ENCODE data around the gene SSTR3. TPM values are rescaled to one million over a fixed set of nuclear protein-coding genes. Genes with fewer than 3 reads are reported as not detected.
A peak's percentile ranks its signal among the peaks of the same experiment; 100 is the strongest.

The SSTR3 gene
- total RNA-seq, 2 donors from 2014 or later: 0.37 to 2.1 TPM

DNA sequence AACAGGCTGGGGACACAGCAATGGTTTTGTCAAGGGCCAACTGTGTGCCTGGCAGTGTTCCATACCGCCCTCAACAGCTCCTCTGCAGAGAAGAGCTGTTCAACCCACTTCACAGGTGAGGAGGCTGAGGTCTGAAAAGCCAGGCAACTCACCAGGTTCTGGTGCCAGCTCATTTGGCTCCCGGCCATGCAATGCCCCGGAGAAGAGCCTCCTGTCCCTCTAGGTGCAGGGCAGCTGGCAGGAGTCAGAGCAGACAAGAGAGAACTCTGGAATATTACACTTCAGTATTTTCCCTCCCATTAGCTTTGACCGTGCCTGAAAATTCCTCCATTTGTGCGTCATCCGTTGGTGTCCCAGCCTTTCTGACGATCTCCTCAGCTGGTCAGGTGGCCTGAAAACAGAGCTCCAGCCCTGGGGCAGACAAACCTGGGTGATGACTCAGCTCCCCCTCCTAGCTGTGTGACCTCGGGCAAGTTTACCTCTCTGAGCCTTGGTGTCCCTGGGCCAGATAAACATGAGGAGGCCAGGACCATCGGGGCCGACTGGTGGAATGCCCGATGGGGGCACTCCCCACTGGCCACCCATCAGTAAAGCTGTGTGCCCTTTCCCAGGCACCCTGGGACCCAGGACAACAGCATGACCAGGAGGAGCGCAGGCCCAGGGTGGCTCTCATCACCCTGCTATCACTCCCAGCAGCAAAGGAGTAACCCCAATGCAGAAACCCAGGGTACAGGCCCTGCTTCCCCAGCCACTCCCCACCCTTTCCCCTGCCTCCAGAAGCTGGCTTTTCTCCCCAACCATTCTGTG is 14.6 kb downstream of the SSTR3 start:
- Mint-ChIP-seq H3K4me1 (peaks cover 13% of the 10 kb centered on the region), H3K36me3 (ENCODE audit: low read depth) (no peaks in the 10 kb centered on the region), H3K27me3 (no peaks in the 10 kb centered on the region), H3K27ac (peak overlapping the region; percentile 92), H3K4me3 (peak overlapping the region; percentile 91)
- no peaks in the 10 kb centered on the region for H3K9me3 ChIP-seq (ENCODE audit: control insufficient read depth, low read length, poor library complexity, severe bottlenecking)
- ATAC-seq: no peak
- no peak for DNase-seq

DNA sequence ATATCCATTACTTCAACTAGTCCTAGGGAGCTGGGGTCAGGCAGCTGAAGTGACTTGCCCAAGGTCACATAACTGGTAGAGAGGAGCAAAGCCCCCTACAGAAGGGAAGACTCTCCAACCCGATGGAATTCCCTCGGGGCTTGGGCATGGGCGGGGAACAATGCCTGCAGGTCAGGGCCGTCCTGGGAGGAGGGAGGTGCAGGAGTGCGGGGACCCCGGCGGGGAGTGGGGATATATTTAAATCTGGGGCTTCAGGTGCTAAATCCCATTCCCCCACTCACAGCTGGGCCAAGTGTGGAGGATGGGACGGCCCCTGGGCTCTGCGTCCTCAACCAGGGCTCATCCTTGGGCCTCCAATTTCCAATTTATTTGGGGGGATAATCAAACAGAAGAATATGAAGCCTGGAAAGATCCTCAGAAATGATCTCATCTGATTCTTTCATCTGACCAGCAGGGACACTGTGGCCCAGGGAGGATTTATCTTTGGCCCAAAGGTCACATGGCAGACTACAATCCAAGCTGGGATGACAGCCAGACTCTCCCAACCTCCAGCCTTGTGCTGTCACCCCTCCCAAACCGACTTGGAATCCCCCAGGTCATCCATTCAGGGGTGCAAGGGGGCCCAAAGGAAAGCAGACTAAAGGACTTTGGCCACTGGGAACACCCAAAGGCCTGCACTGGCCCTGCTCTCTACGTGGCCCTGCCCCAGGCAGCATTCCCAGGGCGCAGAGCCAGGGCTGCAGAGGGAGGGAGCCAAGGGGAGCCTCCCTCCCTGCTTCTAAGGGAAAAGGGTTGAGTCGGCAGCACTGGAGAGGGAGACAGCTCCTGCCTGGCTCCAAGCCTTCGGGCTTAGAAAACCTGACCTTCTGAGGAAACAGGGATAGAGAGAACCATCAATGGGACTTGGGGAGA is 15.5 kb downstream of the SSTR3 start:
- no peak overlapping the region for H3K27ac Mint-ChIP-seq
- no peaks in the 10 kb centered on the region for H3K36me3 Mint-ChIP-seq (ENCODE audit: low read depth)
- peaks cover 13% of the 10 kb centered on the region for H3K4me1 Mint-ChIP-seq
- DNase-seq (no peak), ATAC-seq (no peak)
- H3K27me3 Mint-ChIP-seq: no peaks in the 10 kb centered on the region
- H3K4me3 Mint-ChIP-seq: peak overlapping the region; percentile 33
- no peaks in the 10 kb centered on the region for H3K9me3 ChIP-seq (ENCODE audit: control insufficient read depth, low read length, poor library complexity, severe bottlenecking)

DNA sequence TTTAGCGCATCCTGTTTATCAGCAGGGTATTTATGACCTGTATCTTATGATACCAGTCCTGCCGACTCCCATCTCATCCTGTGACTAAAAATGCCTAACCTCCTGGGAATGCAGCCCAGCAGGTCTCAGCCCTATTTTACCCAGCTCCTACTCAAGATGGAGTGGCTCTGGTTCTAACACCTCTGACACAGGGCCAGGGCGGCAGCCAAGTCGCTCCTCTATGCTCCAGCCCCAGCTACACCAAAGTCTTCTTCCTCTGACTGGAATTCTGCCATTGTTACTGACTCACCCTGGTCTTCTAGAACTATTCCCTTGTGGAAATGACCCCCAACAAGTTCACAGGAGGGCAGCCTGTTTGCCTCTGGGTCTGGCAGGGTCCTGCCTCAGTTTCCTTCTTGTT is 16.4 kb downstream of the SSTR3 start:
- no peak for ATAC-seq
- Mint-ChIP-seq H3K4me1 (peaks cover 13% of the 10 kb centered on the region), H3K27me3 (no peaks in the 10 kb centered on the region), H3K27ac (no peak overlapping the region), H3K36me3 (ENCODE audit: low read depth) (no peaks in the 10 kb centered on the region), H3K4me3 (peak overlapping the region; percentile 33)
- H3K9me3 ChIP-seq (ENCODE audit: control insufficient read depth, low read length, poor library complexity, severe bottlenecking): no peaks in the 10 kb centered on the region
- DNase-seq: no peak

DNA sequence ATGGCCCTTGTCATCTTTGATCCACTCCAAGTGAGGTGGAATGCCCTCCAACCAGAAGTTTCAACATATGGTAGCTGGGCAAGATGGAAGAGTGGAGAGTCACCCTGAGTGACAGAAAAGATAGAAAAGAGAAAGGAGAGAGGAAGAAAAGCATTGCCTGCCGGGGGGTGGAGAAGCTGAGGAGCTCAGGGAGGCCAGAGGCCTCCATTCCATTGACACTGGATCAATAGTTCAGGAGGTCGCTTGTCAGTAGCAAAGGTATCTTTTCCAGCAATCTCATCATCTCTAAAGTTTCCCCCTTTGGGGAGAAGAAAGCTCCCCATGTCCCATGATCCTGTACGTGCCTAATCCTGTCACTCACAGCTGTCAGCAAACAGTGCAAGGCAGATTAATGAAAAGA is 17.5 kb downstream of the SSTR3 start:
- Mint-ChIP-seq H3K4me3 (no peak overlapping the region), H3K4me1 (peaks cover 13% of the 10 kb centered on the region), H3K27ac (peak overlapping the region; percentile 67), H3K36me3 (ENCODE audit: low read depth) (no peaks in the 10 kb centered on the region), H3K27me3 (no peaks in the 10 kb centered on the region)
- no peak for DNase-seq
- no peaks in the 10 kb centered on the region for H3K9me3 ChIP-seq (ENCODE audit: control insufficient read depth, low read length, poor library complexity, severe bottlenecking)
- ATAC-seq: no peak

DNA sequence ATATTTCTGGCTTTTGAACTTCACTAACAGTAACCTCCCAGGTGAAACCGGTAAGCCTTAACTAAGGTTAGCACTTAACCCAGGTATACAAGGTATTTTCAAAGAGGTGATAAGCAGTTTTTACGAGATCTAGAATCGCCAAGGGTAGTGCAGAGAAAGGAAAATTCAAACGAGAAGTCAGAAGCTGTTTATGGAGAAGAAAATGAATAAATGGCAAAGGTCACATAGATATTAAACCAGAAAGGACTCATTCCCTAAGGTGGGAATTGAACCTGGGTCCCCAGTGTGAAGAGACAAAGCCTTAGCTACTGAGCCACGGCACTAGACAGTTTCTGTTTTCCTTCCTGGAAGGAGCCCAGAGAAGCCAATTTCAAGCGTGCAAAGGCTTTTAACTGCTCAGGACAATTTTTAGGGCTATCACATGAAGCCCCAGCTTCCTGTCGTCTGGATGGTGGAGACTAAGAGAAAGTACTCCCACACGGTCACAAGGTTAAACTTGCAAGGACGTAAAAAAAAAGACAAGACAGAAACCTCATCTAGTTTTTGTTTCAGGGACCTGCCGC is 18.6 kb downstream of the SSTR3 start:
- peak; percentile 27 for ATAC-seq
- H3K9me3 ChIP-seq (ENCODE audit: control insufficient read depth, low read length, poor library complexity, severe bottlenecking): no peaks in the 10 kb centered on the region
- Mint-ChIP-seq H3K27me3 (no peaks in the 10 kb centered on the region), H3K36me3 (ENCODE audit: low read depth) (no peaks in the 10 kb centered on the region), H3K4me3 (peak overlapping the region; percentile 28), H3K27ac (peak overlapping the region; percentile 67), H3K4me1 (peaks cover 13% of the 10 kb centered on the region)
- DNase-seq: no peak

DNA sequence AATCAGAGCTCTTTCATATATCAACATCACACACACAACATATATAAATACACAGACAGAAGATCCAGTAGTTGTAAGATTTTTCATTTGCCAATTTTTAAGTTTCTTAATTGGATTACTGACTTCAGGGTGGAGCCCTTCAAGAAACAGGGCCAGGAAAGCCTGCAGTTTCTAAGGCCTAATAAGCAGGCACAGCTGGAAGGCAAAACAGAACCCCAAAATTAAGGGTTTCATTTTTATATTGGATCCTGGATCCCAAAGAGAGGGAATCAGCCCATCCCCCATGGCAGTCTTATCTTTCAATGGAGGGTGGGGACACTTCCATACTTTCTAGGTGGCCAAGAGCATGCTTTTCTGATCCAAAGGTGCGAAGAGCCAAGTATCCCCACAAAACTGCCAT is 19.5 kb downstream of the SSTR3 start:
- no peak for ATAC-seq
- no peak overlapping the region for H3K4me3 Mint-ChIP-seq
- DNase-seq: no peak

DNA sequence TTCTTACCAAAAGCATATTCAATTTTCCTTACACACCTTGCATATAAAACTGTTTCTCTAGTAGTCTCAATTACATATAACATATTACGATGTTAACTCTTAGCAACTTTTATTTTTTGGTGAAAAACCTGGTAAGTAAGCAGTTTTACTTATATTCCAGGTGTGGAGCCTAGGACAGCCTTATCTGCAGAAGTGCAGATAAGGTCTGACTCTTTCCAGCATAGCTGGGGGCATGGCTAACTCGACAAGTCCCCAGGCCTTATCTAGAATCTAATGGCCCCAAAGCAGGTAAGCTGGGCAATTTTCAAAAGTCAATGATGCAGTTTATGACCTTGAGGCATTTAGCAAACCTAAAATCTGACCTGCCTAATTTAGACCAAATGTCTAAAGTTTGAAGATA is 20.1 kb downstream of the SSTR3 start:
- peaks cover 13% of the 10 kb centered on the region for H3K4me1 Mint-ChIP-seq
- DNase-seq: no peak
- no peaks in the 10 kb centered on the region for H3K36me3 Mint-ChIP-seq (ENCODE audit: low read depth)
- H3K9me3 ChIP-seq (ENCODE audit: control insufficient read depth, low read length, poor library complexity, severe bottlenecking): no peaks in the 10 kb centered on the region
- no peak overlapping the region for H3K4me3 Mint-ChIP-seq
- no peaks in the 10 kb centered on the region for H3K27me3 Mint-ChIP-seq
- no peak overlapping the region for H3K27ac Mint-ChIP-seq
- no peak for ATAC-seq

More for the DNA sequence above, 19.5 kb downstream of the SSTR3 start:
- H3K9me3 ChIP-seq (ENCODE audit: control insufficient read depth, low read length, poor library complexity, severe bottlenecking): no peaks in the 10 kb centered on the region
- Mint-ChIP-seq H3K4me1 (peaks cover 10% of the 10 kb centered on the region), H3K36me3 (ENCODE audit: low read depth) (no peaks in the 10 kb centered on the region), H3K27ac (peak overlapping the region; percentile 67), H3K27me3 (no peaks in the 10 kb centered on the region)

DNA sequence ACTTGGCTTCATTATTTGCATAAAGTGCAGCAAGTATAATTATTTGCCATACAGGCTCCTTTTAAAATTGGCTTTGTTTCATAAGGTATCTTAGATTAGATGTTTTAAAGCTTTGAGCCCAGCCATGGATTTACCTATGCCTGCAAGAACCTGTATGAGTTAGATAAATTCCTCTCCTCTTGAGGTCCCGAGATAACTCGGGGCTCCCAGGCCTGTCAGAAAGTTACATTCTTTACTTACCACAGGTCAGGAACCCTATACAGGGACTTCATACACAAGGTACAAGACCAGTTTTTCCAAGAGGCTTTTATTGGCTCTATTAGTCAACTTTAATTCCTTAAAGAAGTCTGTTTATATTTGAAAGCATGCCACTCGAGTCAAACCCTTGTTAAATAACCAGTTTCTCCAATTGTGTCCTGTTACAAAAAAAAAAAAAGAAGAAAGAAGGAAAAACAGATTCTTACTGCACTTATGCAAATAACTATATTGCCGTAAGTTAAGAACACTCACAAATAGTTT is 22.0 kb downstream of the SSTR3 start:
- ATAC-seq (no peak), DNase-seq (no peak)
- Mint-ChIP-seq H3K27ac (no peak overlapping the region), H3K36me3 (ENCODE audit: low read depth) (no peaks in the 10 kb centered on the region), H3K27me3 (no peaks in the 10 kb centered on the region), H3K4me3 (no peak overlapping the region), H3K4me1 (peaks cover 21% of the 10 kb centered on the region)
- no peaks in the 10 kb centered on the region for H3K9me3 ChIP-seq (ENCODE audit: control insufficient read depth, low read length, poor library complexity, severe bottlenecking)

DNA sequence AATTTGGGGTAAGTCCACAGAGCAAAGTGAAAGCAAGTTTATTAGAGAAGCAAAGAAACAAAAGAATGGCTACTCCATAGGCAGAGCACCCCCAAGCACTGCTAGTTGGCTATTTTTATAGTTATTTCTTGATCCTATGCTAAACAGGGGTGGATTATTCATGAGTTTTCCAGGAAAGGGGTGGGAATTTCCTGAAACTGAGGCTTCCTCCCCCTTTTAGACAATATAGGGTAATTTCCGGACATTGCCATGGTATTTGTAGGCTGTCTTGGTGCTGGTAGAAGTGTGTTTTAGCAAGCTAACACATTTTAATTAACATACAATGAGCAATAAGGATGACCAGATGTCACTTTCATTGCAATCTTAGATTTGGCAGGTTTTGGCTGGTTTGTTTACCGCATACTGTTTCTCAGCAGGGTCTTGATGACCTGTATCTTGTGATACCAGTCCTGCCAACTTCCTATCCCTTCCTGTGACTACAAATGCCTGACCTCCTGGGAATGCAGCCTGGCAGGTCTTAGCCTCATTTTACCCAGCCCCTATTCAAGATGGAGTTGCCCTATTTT is 23.3 kb downstream of the SSTR3 start:
- Mint-ChIP-seq H3K36me3 (ENCODE audit: low read depth) (no peaks in the 10 kb centered on the region), H3K27ac (no peak overlapping the region), H3K27me3 (no peaks in the 10 kb centered on the region), H3K4me1 (peaks cover 17% of the 10 kb centered on the region), H3K4me3 (no peak overlapping the region)
- no peak for ATAC-seq
- no peak for DNase-seq
- H3K9me3 ChIP-seq (ENCODE audit: control insufficient read depth, low read length, poor library complexity, severe bottlenecking): no peaks in the 10 kb centered on the region

DNA sequence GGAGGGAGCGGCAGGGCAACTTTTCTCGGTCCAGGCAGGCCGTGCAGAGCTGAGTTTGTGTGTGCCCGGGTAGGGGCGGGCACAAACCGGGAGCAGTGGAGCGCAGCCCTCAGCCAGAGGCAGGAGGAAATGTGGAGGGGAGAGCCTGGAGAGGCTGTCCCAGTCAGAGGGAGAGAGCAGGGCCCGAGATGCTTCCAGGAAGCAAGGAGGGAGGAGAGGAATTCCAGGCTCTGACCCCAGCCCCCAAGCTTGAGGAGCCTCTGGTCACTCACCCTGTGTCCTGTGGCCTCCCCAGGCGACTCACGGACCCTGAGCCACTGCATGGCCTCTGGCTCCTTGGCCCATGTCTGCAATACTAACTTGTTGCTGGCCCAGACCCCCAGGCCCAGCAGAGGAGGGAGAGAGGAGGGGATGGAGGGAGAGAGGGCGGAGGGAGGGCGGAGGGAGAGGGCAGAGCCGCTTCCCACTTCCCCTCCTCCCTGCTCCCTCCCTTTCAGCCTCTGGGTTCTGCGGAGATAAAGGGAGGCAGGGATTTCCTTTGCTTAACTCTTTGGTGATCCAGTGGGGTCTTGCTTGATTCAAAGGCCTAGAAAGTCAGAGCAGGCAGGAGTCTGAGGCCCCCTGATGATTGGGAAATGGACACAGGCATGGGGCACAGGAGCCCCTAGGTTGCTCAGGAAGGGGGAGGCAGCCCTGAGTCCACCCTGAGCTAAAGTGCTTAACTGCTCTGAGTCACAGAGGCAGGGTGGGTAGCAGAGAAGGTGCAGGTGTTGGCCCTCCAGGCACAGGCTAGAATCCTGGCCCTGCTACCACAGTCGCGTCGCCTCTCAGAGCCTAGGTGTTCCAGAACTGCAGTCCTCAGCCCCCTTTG is 24.2 kb downstream of the SSTR3 start, which contains the start of gene C1QTNF6:
Gene C1QTNF6, minus strand, starts transcription at position 357 of the 871 bp plus-strand sequence. Its CDS starts 34 bp downstream, at position 323.
- peak within 1 kb of the TSS; percentile 90 for H3K27ac Mint-ChIP-seq
- no peaks in the 10 kb centered on the region for H3K36me3 Mint-ChIP-seq (ENCODE audit: low read depth)
- peaks cover 13% of the 10 kb centered on the region for H3K4me1 Mint-ChIP-seq
- no peak for ATAC-seq
- H3K9me3 ChIP-seq (ENCODE audit: control insufficient read depth, low read length, poor library complexity, severe bottlenecking): no peaks in the 10 kb centered on the region
- no peak for DNase-seq
- H3K27me3 Mint-ChIP-seq: no peaks in the 10 kb centered on the region
- H3K4me3 Mint-ChIP-seq: no peak within 1 kb of the TSS

DNA sequence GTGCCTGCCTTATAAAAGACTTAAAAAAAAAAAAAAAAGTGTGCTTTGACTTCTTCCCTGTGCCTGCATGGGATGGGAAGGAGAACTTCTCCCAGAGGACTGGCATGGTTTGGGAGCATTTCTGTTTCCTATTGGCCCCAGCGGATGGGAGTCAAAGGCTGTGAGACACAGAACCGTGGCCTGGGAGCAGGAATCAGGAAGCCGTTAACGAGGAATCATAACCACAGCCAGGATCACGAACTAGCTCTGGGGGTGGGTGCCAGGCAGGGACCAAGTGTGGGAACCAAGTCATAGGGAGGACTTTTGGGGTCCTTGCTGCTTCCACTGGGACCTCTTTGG is 24.8 kb downstream of the SSTR3 start:
- Mint-ChIP-seq H3K27me3 (no peaks in the 10 kb centered on the region), H3K27ac (no peak overlapping the region), H3K4me3 (no peak overlapping the region), H3K36me3 (ENCODE audit: low read depth) (no peaks in the 10 kb centered on the region), H3K4me1 (peaks cover 13% of the 10 kb centered on the region)
- ATAC-seq (no peak), DNase-seq (no peak)
- H3K9me3 ChIP-seq (ENCODE audit: control insufficient read depth, low read length, poor library complexity, severe bottlenecking): no peaks in the 10 kb centered on the region

DNA sequence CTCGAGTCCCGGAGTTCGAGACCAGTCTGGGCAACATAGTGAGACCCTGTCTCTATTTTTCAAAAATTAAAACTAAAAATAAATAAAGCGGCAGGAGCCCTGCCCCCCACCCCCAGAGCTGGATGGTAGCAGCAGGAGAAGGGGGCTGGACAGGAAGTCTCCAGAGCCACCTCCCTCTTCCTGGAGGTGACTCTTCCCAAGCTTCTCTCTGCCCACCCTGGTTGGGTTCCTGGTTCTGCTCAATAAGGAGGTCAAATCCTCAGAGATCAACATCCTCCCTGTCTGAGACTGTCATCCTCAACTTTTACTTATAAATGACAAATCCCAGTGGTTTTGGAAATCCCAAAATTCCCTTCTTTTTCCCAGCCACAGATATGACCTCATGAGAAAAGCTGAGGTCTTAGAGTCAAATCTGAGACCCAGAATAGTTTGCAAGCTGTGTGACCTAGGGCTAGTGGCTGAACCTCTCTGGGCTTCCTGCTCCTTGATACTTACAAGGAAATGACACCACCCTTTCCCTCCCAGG is 25.2 kb downstream of the SSTR3 start:
- no peaks in the 10 kb centered on the region for H3K36me3 Mint-ChIP-seq (ENCODE audit: low read depth)
- no peaks in the 10 kb centered on the region for H3K27me3 Mint-ChIP-seq
- no peak for ATAC-seq
- H3K9me3 ChIP-seq (ENCODE audit: control insufficient read depth, low read length, poor library complexity, severe bottlenecking): no peaks in the 10 kb centered on the region
- H3K4me3 Mint-ChIP-seq: no peak overlapping the region
- peaks cover 13% of the 10 kb centered on the region for H3K4me1 Mint-ChIP-seq
- DNase-seq: no peak
- H3K27ac Mint-ChIP-seq: peak overlapping the region; percentile 90

Data from T-helper 17 cell (primary cell).